IMR-90 (cell line): ENCODE measurements around the gene TMBIM1. TPM values are rescaled to one million over a fixed set of nuclear protein-coding genes. Genes with fewer than 3 reads are reported as not detected.

Source experiments
- ATAC-seq: fragments of 200-7000 bp; cut with Tn5 transposase; 2 replicates; pipeline ENCODE4 v1.9.1; 2020; ENCODE audit warnings: low read depth, mild to moderate bottlenecking, moderate library complexity
- BruUV-seq: library from RNA; stranded (reverse); fragments of 400-500 nt; replicated peaks from 2 replicates; lab custom pipeline; 2021; lab: Mats Ljungman, UMichigan
- CTCF ChIA-PET: fragments of 300-600 bp; formaldehyde crosslinking; extraction: SDS; loops from one replicate; lab custom pipeline; 2021; ENCODE audit warnings: antibody characterized with exemption; lab: Yijun Ruan, JAX
- POLR2A ChIA-PET: fragments of 300-600 bp; sonication (Branson Sonifier 250); formaldehyde crosslinking; loops from one replicate; lab custom pipeline; 2022; ENCODE audit warnings: antibody characterized with exemption; ENCODE audit not compliant: unreplicated experiment; lab: Charles Lee
- DNase-seq: peaks from one replicate; pipeline ENCODE4 v3.0.0; 2013
- H2AFZ ChIP-seq: replicated peaks from 2 replicates; pipeline ENCODE3; 2013; ENCODE audit warnings: low read length, mild to moderate bottlenecking; ENCODE audit not compliant: poor library complexity
- H2AK5ac ChIP-seq: 2 replicates; pipeline ENCODE4 v1.6.1; 2013; ENCODE audit warnings: low read depth, low read length, inconsistent platforms
- H2AK9ac ChIP-seq: replicated peaks from 2 replicates; pipeline ENCODE3; 2013; ENCODE audit warnings: mild to moderate bottlenecking, low read depth, low read length, moderate library complexity; ENCODE audit not compliant: poor library complexity
- H2BK120ac ChIP-seq: 2 replicates; pipeline ENCODE4 v1.6.1; 2013; ENCODE audit warnings: low read depth, low read length, inconsistent platforms
- H2BK15ac ChIP-seq: 3 replicates; pipeline ENCODE4 v1.6.1; 2013; ENCODE audit warnings: low read depth, low read length, inconsistent platforms
- H2BK20ac ChIP-seq: 2 replicates; pipeline ENCODE4 v1.6.1; 2013; ENCODE audit warnings: low read depth, mild to moderate bottlenecking, inconsistent platforms, low read length, moderate library complexity
- H2BK5ac ChIP-seq: 2 replicates; pipeline ENCODE4 v1.6.1; 2013; ENCODE audit warnings: mild to moderate bottlenecking, low read depth, low read length, inconsistent platforms; ENCODE audit not compliant: poor library complexity, severe bottlenecking
- H3K14ac ChIP-seq: replicated peaks from 2 replicates; pipeline ENCODE4 v1.6.1; 2013; ENCODE audit warnings: low read depth, low read length, inconsistent platforms
- H3K18ac ChIP-seq: 2 replicates; pipeline ENCODE4 v1.6.1; 2013; ENCODE audit warnings: low read depth, low read length, control low read depth
- H3K23ac ChIP-seq: 2 replicates; pipeline ENCODE4 v1.6.1; 2013; ENCODE audit warnings: low read depth, low read length, inconsistent platforms
- H3K27ac ChIP-seq: 2 replicates; pipeline ENCODE4 v1.5.1; 2013; ENCODE audit warnings: mild to moderate bottlenecking, control low read depth, low read length; ENCODE audit not compliant: insufficient read depth
- H3K27me3 ChIP-seq: 2 replicates; pipeline ENCODE4 v1.6.1; 2013; ENCODE audit warnings: low read length; ENCODE audit not compliant: control insufficient read depth, insufficient read depth
- H3K36me3 ChIP-seq: 2 replicates; pipeline ENCODE4 v1.6.1; 2013; ENCODE audit warnings: low read length, mixed read lengths; ENCODE audit not compliant: control insufficient read depth, insufficient read depth
- H3K4ac ChIP-seq: 2 replicates; pipeline ENCODE4 v1.6.1; 2013; ENCODE audit warnings: low read depth, low read length, inconsistent platforms
- H3K4me1 ChIP-seq: 2 replicates; pipeline ENCODE4 v1.6.1; 2013; ENCODE audit warnings: low read length, mixed read lengths; ENCODE audit not compliant: control insufficient read depth, insufficient read depth
- H3K4me2 ChIP-seq: 2 replicates; pipeline ENCODE4 v1.6.1; 2013; ENCODE audit warnings: low read depth, mild to moderate bottlenecking, control low read depth, low read length, moderate library complexity
- H3K4me3 ChIP-seq: 2 replicates; pipeline ENCODE4 v1.5.1; 2013; ENCODE audit warnings: low read depth, mild to moderate bottlenecking, control low read depth, low read length, moderate library complexity; ENCODE audit not compliant: insufficient read depth
- H3K56ac ChIP-seq: 2 replicates; pipeline ENCODE4 v1.6.1; 2013; ENCODE audit warnings: low read length, inconsistent platforms; ENCODE audit not compliant: insufficient read depth; ENCODE audit errors: extremely low read depth
- H3K79me1 ChIP-seq, 2 experiments: 2 replicates each; pipeline ENCODE4 v1.6.1; 2013; ENCODE audit warnings: low read length in 2 of 2, inconsistent platforms in 1 of 2, low read depth in 1 of 2
- H3K9ac ChIP-seq: 2 replicates; pipeline ENCODE4 v1.6.1; 2013; ENCODE audit warnings: low read depth, low read length, control low read depth
- H3K9me1 ChIP-seq: 2 replicates; pipeline ENCODE4 v1.6.1; 2013; ENCODE audit warnings: low read length, inconsistent platforms; ENCODE audit not compliant: insufficient read depth
- H3K9me3 ChIP-seq: 2 replicates; pipeline ENCODE4 v1.6.1; 2013; ENCODE audit warnings: low read length; ENCODE audit not compliant: control insufficient read depth, insufficient read depth
- H4K20me1 ChIP-seq: 2 replicates; pipeline ENCODE4 v1.6.1; 2013; ENCODE audit warnings: low read length, inconsistent platforms; ENCODE audit not compliant: insufficient read depth
- H4K5ac ChIP-seq: 2 replicates; pipeline ENCODE4 v1.6.1; 2013; ENCODE audit warnings: mild to moderate bottlenecking, low read depth, low read length, control low read depth
- H4K8ac ChIP-seq, 2 experiments: 2 replicates each; pipeline ENCODE4 v1.6.1; 2013; ENCODE audit warnings: low read depth in 2 of 2, low read length in 2 of 2, control low read depth in 1 of 2, inconsistent platforms in 1 of 2
- H4K91ac ChIP-seq: 2 replicates; pipeline ENCODE4 v1.6.1; 2013; ENCODE audit warnings: low read depth, low read length, inconsistent platforms; ENCODE audit not compliant: insufficient read depth
- BHLHE40 ChIP-seq: fragments of 150-350 bp; IDR thresholded peaks from 2 replicates; pipeline ENCODE4 v1.6.1; 2016; ENCODE audit warnings: mild to moderate bottlenecking, low read depth, low read length
- CEBPB ChIP-seq: IDR thresholded peaks from 2 replicates; pipeline ENCODE4 v1.6.1; 2012; ENCODE audit warnings: low read depth, low read length, improper control_type of control experiment
- CHD1 ChIP-seq: IDR thresholded peaks from 2 replicates; pipeline ENCODE4 v1.6.1; 2012; ENCODE audit warnings: low read depth, low read length, improper control_type of control experiment
- FOS ChIP-seq: fragments of 150-350 bp; IDR thresholded peaks from 2 replicates; pipeline ENCODE4 v1.6.1; 2016; ENCODE audit warnings: low read depth, low read length
- MAFK ChIP-seq: IDR thresholded peaks from 2 replicates; pipeline ENCODE4 v1.6.1; 2012; ENCODE audit warnings: low read depth, low read length, improper control_type of control experiment
- MAZ ChIP-seq: IDR thresholded peaks from 2 replicates; pipeline ENCODE4 v1.6.1; 2012; ENCODE audit warnings: low read depth, mild to moderate bottlenecking, low read length, improper control_type of control experiment, moderate library complexity, borderline replicate concordance
- MXI1 ChIP-seq: IDR thresholded peaks from 2 replicates; pipeline ENCODE4 v1.6.1; 2012; ENCODE audit warnings: low read depth, mild to moderate bottlenecking, low read length, moderate library complexity, borderline replicate concordance
- NFE2L2 ChIP-seq: fragments of 150-350 bp; IDR thresholded peaks from 2 replicates; pipeline ENCODE4 v1.6.1; 2016; ENCODE audit warnings: low read depth, mild to moderate bottlenecking, low read length
- POLR2A ChIP-seq: IDR thresholded peaks from 2 replicates; pipeline ENCODE4 v1.6.1; 2012; ENCODE audit warnings: mild to moderate bottlenecking, low read depth, low read length
- RAD21 ChIP-seq: IDR thresholded peaks from 2 replicates; pipeline ENCODE4 v1.6.1; 2012; ENCODE audit warnings: low read length, improper control_type of control experiment
- RCOR1 ChIP-seq: IDR thresholded peaks from 2 replicates; pipeline ENCODE4 v1.6.1; 2012; ENCODE audit warnings: mild to moderate bottlenecking, low read length, improper control_type of control experiment; ENCODE audit not compliant: insufficient replicate concordance
- RFX5 ChIP-seq: IDR thresholded peaks from 2 replicates; pipeline ENCODE4 v1.8.0; 2012; ENCODE audit warnings: low read depth, mild to moderate bottlenecking, low read length, moderate library complexity
- SMC3 ChIP-seq: fragments of 150-350 bp; IDR thresholded peaks from 2 replicates; pipeline ENCODE4 v1.6.1; 2016; ENCODE audit warnings: low read depth, mild to moderate bottlenecking, antibody characterized with exemption, low read length, moderate library complexity
- WGBS, 2 experiments: methylation state at CpG; one replicate each; pipeline versions ENCODE4 v1.1.5 to v1.1.7; 2013; ENCODE audit warnings: missing lambda C conversion rate in 2 of 2; ENCODE audit not compliant: insufficient read length in 1 of 2; ENCODE audit errors: extremely low coverage in 2 of 2; 5-methylcytosine and 5-hydroxymethylcytosine counted together
- dilution Hi-C: fragments of 300-500 bp; cut with HindIII; formaldehyde crosslinking; loops from one replicate; pipeline ENCODE4 v1.14.3; 2018; ENCODE audit warnings: low sequenced_read_pairs; ENCODE audit not compliant: unreplicated experiment
- in situ Hi-C: fragments of 300-500 bp; cut with MboI; formaldehyde crosslinking; loops from 3 replicates; pipeline ENCODE4 v1.14.3; 2019; ENCODE audit warnings: low sequenced_read_pairs, inconsistent platforms, mixed read lengths
- intact Hi-C: fragments of 100-400 bp; cut with micrococcal nuclease; formaldehyde crosslinking; loops from 2 replicates; pipeline ENCODE4 v1.10.0; 2022
- polyA plus RNA-seq, 3 experiments: library from polyadenylated mRNA; depleted of rRNA; stranded (reverse); fragments of >200 nt; gene quantifications; 2 replicates each; pipeline ENCODE4 v1.2.3, GENCODE V29; 2012; ENCODE audit warnings: low replicate concordance in 1 of 3
- total RNA-seq: library from RNA; depleted of rRNA; stranded (reverse); fragments of >200 nt; gene quantifications from 2 replicates; pipeline ENCODE4 v1.2.3, GENCODE V29; 2012
- TF ChIP-seq, protein P1 (sequence below): fragments of 150-350 bp; IDR thresholded peaks from 2 replicates; pipeline ENCODE4 v1.6.1; 2016; ENCODE audit warnings: low read depth, mild to moderate bottlenecking, low read length, moderate library complexity, borderline replicate concordance
- TF ChIP-seq, protein P2 (sequence below): fragments of 150-350 bp; IDR thresholded peaks from 2 replicates; pipeline ENCODE4 v1.6.1; 2017; ENCODE audit warnings: mild to moderate bottlenecking, antibody characterized with exemption, low read length, low read depth

The TMBIM1 gene
- total and polyA plus RNA-seq, 2 of the 4 experiments (the other 2 are of a cell fraction): 84.6 to 102 TPM

DNA sequence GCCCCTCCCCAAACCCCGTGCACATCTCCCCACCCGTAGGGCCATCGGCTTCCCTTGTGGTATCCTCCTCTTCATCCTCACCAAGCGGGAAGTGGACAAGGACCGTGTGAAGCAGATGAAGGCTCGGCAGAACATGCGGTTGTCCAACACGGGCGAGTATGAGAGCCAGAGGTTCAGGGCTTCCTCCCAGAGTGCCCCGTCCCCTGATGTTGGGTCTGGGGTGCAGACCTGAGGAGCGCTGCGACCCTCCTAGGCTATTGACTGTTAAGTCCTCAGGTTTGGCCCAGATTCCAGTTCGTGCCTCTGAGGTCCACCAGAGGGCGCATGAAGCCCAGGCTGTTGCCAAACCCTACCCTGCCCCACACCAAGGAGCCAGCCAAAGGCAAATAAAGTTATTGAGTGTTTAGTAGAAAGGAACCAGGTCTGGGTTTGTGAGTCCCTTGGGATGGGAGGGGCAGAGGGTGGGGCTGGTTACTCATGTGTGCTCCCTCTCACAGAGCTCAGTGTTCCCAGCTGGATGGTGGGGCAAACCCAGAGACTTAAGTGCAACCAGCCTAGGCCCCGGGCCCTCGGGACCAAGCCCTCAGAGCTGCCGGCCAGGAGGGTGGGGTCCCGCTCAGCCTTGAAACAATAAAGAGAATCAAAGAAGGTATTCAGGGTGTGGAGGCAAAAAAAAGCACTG is 19.6 kb downstream of the TMBIM1 start:
- peaks cover 9% of the 10 kb centered on the region; the same call in 1 of the 2 replicates for H4K20me1 ChIP-seq
- intact Hi-C loops (loop anchor here (1.0 to 10.0 kb wide), 4 partner anchors 14 to 292 kb away; partner anchors contain the start of genes CATIP, CNOT9 and USP37), dilution Hi-C loops (no loop called here), in situ Hi-C loops (loop anchor here (10.0 kb wide), 1 partner anchor 122 kb away; the partner anchor contains the start of gene CTDSP1)
- H3K36me3 ChIP-seq: peaks cover 41% of the 10 kb centered on the region
- H4K91ac ChIP-seq: no peak overlapping the region
- ChIA-PET CTCF (interaction anchor here (0.8 to 3.9 kb wide), 4 partner anchors 12 to 170 kb away, joined by 3 to 24 read pairs (median 4); partner anchors contain the start of genes CATIP and TMBIM1), POLR2A (interaction anchor here (0.6 to 1.1 kb wide), 2 partner anchors 10 to 14 kb away, joined by 3 to 4 read pairs; no protein-coding TSS in a partner anchor)
- no peak overlapping the region for H3K23ac ChIP-seq
- no peaks in the 10 kb centered on the region for H3K9me3 ChIP-seq
- no peak overlapping the region for H3K4me3 ChIP-seq
- DNase-seq: peak; percentile 84
- H3K27ac ChIP-seq: peak overlapping the region; percentile 8; the same call in 1 of the 2 replicates
- 0 out of 2 replicates have a peak overlapping the region, but pooled peaks have one; percentile 36 for H2AK5ac ChIP-seq
- no peak overlapping the region for H2BK5ac ChIP-seq
- ATAC-seq: peak; percentile 13
- no peak overlapping the region for H3K56ac ChIP-seq
- H3K9me1 ChIP-seq: 0 out of 2 replicates have a peak, but pooled peaks cover 3% of the 10 kb centered on the region
- WGBS, 2 experiments: 49% methylated on average over 7 of the region's 18 CpGs; no CpG with 5 or more reads in 1 of the 2 experiments
- H2BK120ac ChIP-seq: no peak overlapping the region
- H3K79me1 ChIP-seq: peaks cover 20 to 69% of the 10 kb centered on the region in 2 experiments
- H3K18ac ChIP-seq: no peak overlapping the region
- no peak overlapping the region for H2BK15ac ChIP-seq
- no TSS peak for BruUV-seq
- H2BK20ac ChIP-seq: no peak overlapping the region
- peak overlapping the region; percentile 39 for H2AFZ ChIP-seq
- H2AK9ac ChIP-seq: peak overlapping the region; percentile 0
- H4K5ac ChIP-seq: no peak overlapping the region
- H3K9ac ChIP-seq: no peak overlapping the region
- H3K4ac ChIP-seq: peak overlapping the region; percentile 68
- H3K27me3 ChIP-seq: no peaks in the 10 kb centered on the region
- peaks cover 10% of the 10 kb centered on the region for H3K4me1 ChIP-seq
- H4K8ac ChIP-seq: 0 out of 4 replicates have a peak overlapping the region, but pooled peaks of 1 of the 2 experiments have one; percentile 22
- no peak overlapping the region for H3K4me2 ChIP-seq
- H3K14ac ChIP-seq: no peak overlapping the region
- TF ChIP-seq RCOR1 (no peak), FOS (no peak), RAD21 (peak; percentile 93), CEBPB (peak; percentile 59), RFX5 (no peak), SMC3 (peak; percentile 93), MAZ (peak; percentile 75), POLR2A (peak; percentile 40; the same call in 1 of the 2 replicates), BHLHE40 (no peak), MAFK (no peak), CHD1 (no peak), MXI1 (0 out of 2 replicates have a peak, but pooled peaks have one; percentile 31), NFE2L2 (no peak)
- TF ChIP-seq, protein P1, sequence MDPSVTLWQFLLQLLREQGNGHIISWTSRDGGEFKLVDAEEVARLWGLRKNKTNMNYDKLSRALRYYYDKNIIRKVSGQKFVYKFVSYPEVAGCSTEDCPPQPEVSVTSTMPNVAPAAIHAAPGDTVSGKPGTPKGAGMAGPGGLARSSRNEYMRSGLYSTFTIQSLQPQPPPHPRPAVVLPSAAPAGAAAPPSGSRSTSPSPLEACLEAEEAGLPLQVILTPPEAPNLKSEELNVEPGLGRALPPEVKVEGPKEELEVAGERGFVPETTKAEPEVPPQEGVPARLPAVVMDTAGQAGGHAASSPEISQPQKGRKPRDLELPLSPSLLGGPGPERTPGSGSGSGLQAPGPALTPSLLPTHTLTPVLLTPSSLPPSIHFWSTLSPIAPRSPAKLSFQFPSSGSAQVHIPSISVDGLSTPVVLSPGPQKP: no peak
- TF ChIP-seq, protein P2, sequence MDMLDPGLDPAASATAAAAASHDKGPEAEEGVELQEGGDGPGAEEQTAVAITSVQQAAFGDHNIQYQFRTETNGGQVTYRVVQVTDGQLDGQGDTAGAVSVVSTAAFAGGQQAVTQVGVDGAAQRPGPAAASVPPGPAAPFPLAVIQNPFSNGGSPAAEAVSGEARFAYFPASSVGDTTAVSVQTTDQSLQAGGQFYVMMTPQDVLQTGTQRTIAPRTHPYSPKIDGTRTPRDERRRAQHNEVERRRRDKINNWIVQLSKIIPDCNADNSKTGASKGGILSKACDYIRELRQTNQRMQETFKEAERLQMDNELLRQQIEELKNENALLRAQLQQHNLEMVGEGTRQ: no peak
